Lower leg skin (tissue), 4 donors: Measurements from ENCODE around the gene PRCC. TPM values are rescaled to one million over a fixed set of nuclear protein-coding genes. Genes with fewer than 3 reads are reported as not detected.

ENCODE experiments used
- DNase-seq, 2 donors: peaks; one replicate each; pipeline ENCODE4 v3.0.0-alpha.2; 2019; ENCODE audit warnings: low spot score in 2 of 2
- H3K4me3 ChIP-seq: fragments of 200-600 bp; sonication (generic); 2 replicates; pipeline ENCODE4 v1.5.1; 2017; ENCODE audit warnings: mild to moderate bottlenecking, low read depth; ENCODE audit not compliant: poor library complexity, severe bottlenecking
- CTCF ChIP-seq, 3 donors: fragments of 450-650 bp; IDR thresholded peaks; one replicate each; pipeline ENCODE4 v1.5.1; 2016; ENCODE audit warnings: antibody characterized with exemption in 3 of 3, mild to moderate bottlenecking in 3 of 3, moderate library complexity in 2 of 3
- POLR2A ChIP-seq, 2 donors: fragments of 450-650 bp; IDR thresholded peaks; one replicate each; pipeline ENCODE4 v1.6.1; 2016 to 2017; ENCODE audit warnings: antibody characterized with exemption in 2 of 2, mild to moderate bottlenecking in 1 of 2, moderate library complexity in 1 of 2
- WGBS, 2 donors: methylation state at CpG; one replicate each; pipeline ENCODE4 v1.1.5; 2018; 5-methylcytosine and 5-hydroxymethylcytosine counted together
- intact Hi-C: fragments of 100-400 bp; cut with DNase I; formaldehyde crosslinking; loops from one replicate; pipeline ENCODE4 v1.15.0; 2023; ENCODE audit warnings: low total_unique reads
- total RNA-seq, 4 donors: library from RNA; depleted of rRNA; stranded (reverse); fragments of >200 nt; gene quantifications; one replicate each; pipeline ENCODE4 v1.1.0, GENCODE V29; 2016

The PRCC gene
- total RNA-seq, 4 donors from 2014 or later, result 35.4 to 45.6 (median 38.8) TPM

DNA sequence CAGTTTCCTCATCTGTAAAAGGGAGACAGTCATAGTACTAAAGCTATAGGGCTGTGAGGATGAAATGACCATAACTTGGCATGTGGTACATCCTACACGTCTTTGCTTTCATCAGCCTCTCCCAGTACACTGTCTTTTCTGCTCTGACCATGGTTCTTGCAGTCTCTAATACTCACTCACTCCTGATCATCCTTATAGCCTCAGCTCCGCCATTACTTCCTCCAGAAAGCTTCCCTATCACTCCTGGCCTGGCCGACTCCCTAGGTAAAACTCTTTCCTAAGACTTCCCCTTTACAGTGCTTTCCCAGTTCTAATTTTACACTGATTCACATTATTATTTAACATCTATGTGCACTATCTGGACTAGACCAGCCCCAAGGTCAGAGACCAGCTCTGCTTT, 21.5 kb upstream of the PRCC start:
- intact Hi-C loops, result no loop called here
- WGBS, 2 donors, result 61 to 64% methylated on average over 3 of the region's 3 CpGs
- no peak overlapping the region for H3K4me3 ChIP-seq
- TF ChIP-seq POLR2A (IDR thresholded peaks at IDR 0.05) (no peak), CTCF (IDR thresholded peaks at IDR 0.05) (no peak)
- DNase-seq, result no peak

DNA sequence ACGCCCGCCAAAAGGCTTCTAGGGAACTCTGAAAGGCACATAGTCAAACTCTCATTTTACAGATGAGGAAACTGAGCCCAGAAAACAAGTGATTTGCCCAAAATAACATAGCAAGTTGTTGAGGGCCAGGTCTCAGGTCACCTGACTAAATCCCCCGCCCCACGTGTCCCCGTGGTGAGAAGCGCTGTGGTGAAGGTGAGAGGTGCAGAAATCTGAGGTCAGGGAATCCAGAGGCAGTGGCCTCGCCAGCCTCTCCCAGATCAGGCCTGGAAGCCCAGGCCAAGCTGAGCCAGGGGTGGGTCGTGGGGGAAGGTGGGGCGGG, 21.0 kb upstream of the PRCC start:
- TF ChIP-seq CTCF (IDR thresholded peaks at IDR 0.05) (no peak), POLR2A (IDR thresholded peaks at IDR 0.05) (no peak)
- no peak for DNase-seq
- intact Hi-C loops, result no loop called here
- no peak overlapping the region for H3K4me3 ChIP-seq
- WGBS, 2 donors, result 51 to 62% methylated on average over 8 to 9 of the region's 9 CpGs

DNA sequence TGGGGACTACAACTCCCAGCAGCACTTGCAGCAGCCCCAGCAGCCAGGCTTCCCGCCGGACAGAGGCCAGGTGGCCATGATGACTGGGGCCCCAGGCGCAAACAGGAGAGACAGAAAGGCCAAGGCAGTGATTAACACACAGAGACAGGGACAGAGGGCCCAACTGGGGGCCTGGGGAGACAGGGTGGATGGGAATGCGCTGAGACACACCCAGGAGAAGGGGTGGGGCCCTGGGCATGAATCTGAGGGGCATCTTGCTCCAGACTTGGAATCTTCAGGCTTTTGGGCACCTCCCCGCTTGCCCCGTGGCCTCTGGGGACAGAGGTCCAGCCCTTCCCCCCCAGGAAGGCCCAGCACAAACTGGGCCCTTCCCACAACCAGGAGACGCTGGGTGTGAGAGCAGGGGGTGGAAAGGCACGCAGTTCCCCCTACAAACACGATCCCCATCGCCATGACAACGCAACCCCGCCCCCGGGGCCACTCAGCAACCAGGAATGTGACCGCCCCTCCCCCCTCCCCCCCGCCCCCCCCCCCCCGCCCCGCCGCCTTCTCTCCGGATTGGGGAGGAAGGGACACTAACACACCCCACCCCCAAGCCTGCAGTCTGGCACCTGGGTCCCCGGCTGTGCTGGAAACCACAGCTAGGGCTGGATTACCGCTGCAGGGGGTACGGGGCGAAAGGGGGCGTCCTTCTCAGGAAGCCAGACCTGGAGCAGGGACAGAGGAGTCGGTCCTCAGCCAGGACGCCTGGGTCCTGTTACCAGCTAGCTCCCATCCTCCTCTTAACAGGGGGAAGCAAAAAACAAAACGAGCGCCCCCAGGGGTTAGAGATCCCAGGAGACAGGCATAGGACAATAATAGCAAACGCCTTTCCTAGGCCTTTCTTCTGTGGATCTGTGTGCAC, 20.4 kb upstream of the PRCC start:
- peak; percentile 93 to 99 for DNase-seq
- intact Hi-C loops, result no loop called here
- 1% methylated on average over 18 to 22 of the region's 29 CpGs for WGBS, 2 donors
- no peak for TF ChIP-seq CTCF (IDR thresholded peaks at IDR 0.05)
- no peak for TF ChIP-seq POLR2A (IDR thresholded peaks at IDR 0.05)
- peak overlapping the region; percentile 19 for H3K4me3 ChIP-seq

GRCh38 chr1:156747742-156748669, 19.3 kb upstream of the PRCC start:
- no peak for DNase-seq
- intact Hi-C loops, result no loop called here
- 2 to 6% methylated on average over 8 of the region's 8 CpGs for WGBS, 2 donors
- no peak for TF ChIP-seq CTCF (IDR thresholded peaks at IDR 0.05)
- no peak for TF ChIP-seq POLR2A (IDR thresholded peaks at IDR 0.05)
- peak overlapping the region; percentile 19 for H3K4me3 ChIP-seq

GRCh38 chr1:156748670-156749418, 18.5 kb upstream of the PRCC start:
- 3% methylated on average over 9 of the region's 9 CpGs for WGBS, 2 donors
- intact Hi-C loops, result no loop called here
- peak in 1 of 2 donors; percentile 93 for DNase-seq
- no peak overlapping the region for H3K4me3 ChIP-seq
- TF ChIP-seq POLR2A (IDR thresholded peaks at IDR 0.05) (no peak), CTCF (IDR thresholded peaks at IDR 0.05) (no peak)
